Suprapubic skin (tissue), 4 donors: ENCODE data around the gene COL26A1. TPM values are rescaled to one million over a fixed set of nuclear protein-coding genes. Genes with fewer than 3 reads are reported as not detected.

Experiments
- DNase-seq, 2 donors: peaks; one replicate each; pipeline ENCODE4 v3.0.0-alpha.2; 2019; ENCODE audit warnings: low spot score in 2 of 2
- H3K27ac ChIP-seq: fragments of 200-600 bp; sonication (generic); one replicate; pipeline ENCODE4 v1.5.1; 2019
- H3K27me3 ChIP-seq: fragments of 200-600 bp; sonication (generic); one replicate; pipeline ENCODE4 v1.5.1; 2019
- H3K36me3 ChIP-seq: fragments of 200-600 bp; sonication (generic); one replicate; pipeline ENCODE4 v1.5.1; 2019
- H3K4me1 ChIP-seq: fragments of 200-600 bp; sonication (generic); one replicate; pipeline ENCODE4 v1.5.1; 2019
- H3K4me3 ChIP-seq: fragments of 200-600 bp; sonication (generic); one replicate; pipeline ENCODE4 v1.5.1; 2019; ENCODE audit warnings: mild to moderate bottlenecking
- H3K9me3 ChIP-seq: fragments of 200-600 bp; sonication (generic); one replicate; pipeline ENCODE4 v1.5.1; 2019
- CTCF ChIP-seq, 2 donors: fragments of 200-600 bp in 1 of 2; fragments of 450-650 bp in 1 of 2; sonication (generic) in 1 of 2; IDR thresholded peaks; one replicate each; pipeline ENCODE4 v1.5.1; 2016 to 2019; ENCODE audit warnings: antibody characterized with exemption in 2 of 2, mild to moderate bottlenecking in 1 of 2, moderate library complexity in 1 of 2
- EP300 ChIP-seq: sonication (generic); formaldehyde crosslinking; IDR thresholded peaks from one replicate; pipeline ENCODE4 v1.6.1; 2017; ENCODE audit warnings: antibody characterized with exemption
- POLR2A ChIP-seq, 2 donors: fragments of 450-650 bp; IDR thresholded peaks; one replicate each; pipeline ENCODE4 v1.6.1; 2017; ENCODE audit warnings: antibody characterized with exemption in 2 of 2, mild to moderate bottlenecking in 2 of 2, moderate library complexity in 2 of 2
- POLR2AphosphoS5 ChIP-seq, 3 donors: sonication (generic); formaldehyde crosslinking; IDR thresholded peaks; one replicate each; pipeline ENCODE4 v1.6.1; 2017; ENCODE audit warnings: antibody characterized with exemption in 3 of 3
- WGBS: methylation state at CpG from one replicate; pipeline ENCODE4 v1.1.5; 2018; 5-methylcytosine and 5-hydroxymethylcytosine counted together
- total RNA-seq, 4 donors: library from RNA; depleted of rRNA; stranded (reverse); fragments of >200 nt; gene quantifications; one replicate each; pipeline ENCODE4 v1.1.0, GENCODE V29; 2016

COL26A1 gene
- total RNA-seq, 4 donors from 2014 or later, result 1.1 TPM; not detected in 3

GRCh38 chr7:101400751-101401150 lies 38.1 kb downstream of the COL26A1 start:
- Histone ChIP-seq H3K4me3 (no peak overlapping the region), H3K9me3 (no peaks in the 10 kb centered on the region), H3K4me1 (peaks cover 7% of the 10 kb centered on the region), H3K36me3 (no peaks in the 10 kb centered on the region), H3K27ac (no peak overlapping the region), H3K27me3 (peaks cover 64% of the 10 kb centered on the region)
- no peak for DNase-seq
- WGBS, result 100% methylated on average over 2 of the region's 13 CpGs
- TF ChIP-seq CTCF (IDR thresholded peaks at IDR 0.05), result no peak
- no peak for TF ChIP-seq EP300
- no peak for TF ChIP-seq POLR2A (IDR thresholded peaks at IDR 0.05)

- 26% methylated on average over 7 of the region's 7 CpGs for WGBS
- H3K27me3 ChIP-seq, result peaks cover 66% of the 10 kb centered on the region
- peaks cover 7% of the 10 kb centered on the region for H3K4me1 ChIP-seq
- DNase-seq, result no peak
- TF ChIP-seq CTCF (IDR thresholded peaks at IDR 0.05) (no peak), EP300 (no peak), POLR2AphosphoS5 (IDR thresholded peaks at IDR 0.05) (no peak), POLR2A (IDR thresholded peaks at IDR 0.05) (no peak)
- H3K36me3 ChIP-seq, result no peaks in the 10 kb centered on the region
- no peaks in the 10 kb centered on the region for H3K9me3 ChIP-seq
- no peak overlapping the region for H3K27ac ChIP-seq
- no peak overlapping the region for H3K4me3 ChIP-seq
Measured at GRCh38 chr7:101401390-101402080, 38.9 kb downstream of the COL26A1 start.

GRCh38 chr7:101402081-101402779 lies 39.6 kb downstream of the COL26A1 start:
- no peak for TF ChIP-seq CTCF (IDR thresholded peaks at IDR 0.05)
- no peak for TF ChIP-seq POLR2A (IDR thresholded peaks at IDR 0.05)
- TF ChIP-seq EP300, result no peak
- no peak for TF ChIP-seq POLR2AphosphoS5 (IDR thresholded peaks at IDR 0.05)
- WGBS, result 24% methylated on average over 12 of the region's 12 CpGs
- no peaks in the 10 kb centered on the region for H3K9me3 ChIP-seq
- no peak overlapping the region for H3K4me3 ChIP-seq
- peaks cover 65% of the 10 kb centered on the region for H3K27me3 ChIP-seq
- peaks cover 7% of the 10 kb centered on the region for H3K4me1 ChIP-seq
- H3K27ac ChIP-seq, result no peak overlapping the region
- no peaks in the 10 kb centered on the region for H3K36me3 ChIP-seq
- DNase-seq, result no peak

GRCh38 chr7:101402835-101403234 lies 40.2 kb downstream of the COL26A1 start:
- Histone ChIP-seq H3K9me3 (no peaks in the 10 kb centered on the region), H3K4me3 (no peak overlapping the region), H3K4me1 (peaks cover 7% of the 10 kb centered on the region), H3K27ac (no peak overlapping the region), H3K27me3 (peaks cover 63% of the 10 kb centered on the region), H3K36me3 (no peaks in the 10 kb centered on the region)
- DNase-seq, result no peak
- WGBS, result 79% methylated on average over 6 of the region's 6 CpGs
- TF ChIP-seq CTCF (IDR thresholded peaks at IDR 0.05), result no peak
- no peak for TF ChIP-seq POLR2A (IDR thresholded peaks at IDR 0.05)
- TF ChIP-seq POLR2AphosphoS5 (IDR thresholded peaks at IDR 0.05), result no peak
- TF ChIP-seq EP300, result no peak

GRCh38 chr7:101405474-101406067 lies 42.9 kb downstream of the COL26A1 start:
- Histone ChIP-seq H3K27me3 (peaks cover 54% of the 10 kb centered on the region), H3K9me3 (peaks cover 11% of the 10 kb centered on the region), H3K27ac (no peak overlapping the region), H3K4me1 (peaks cover 7% of the 10 kb centered on the region), H3K4me3 (no peak overlapping the region), H3K36me3 (no peaks in the 10 kb centered on the region)
- 77% methylated on average over 15 of the region's 16 CpGs for WGBS
- DNase-seq, result no peak
- TF ChIP-seq CTCF (IDR thresholded peaks at IDR 0.05) (no peak), POLR2A (IDR thresholded peaks at IDR 0.05) (no peak), EP300 (no peak), POLR2AphosphoS5 (IDR thresholded peaks at IDR 0.05) (no peak)
